Measurements from ENCODE around the gene PIK3C2G. TPM values are rescaled to one million over a fixed set of nuclear protein-coding genes. Genes with fewer than 3 reads are reported as not detected.

PIK3C2G gene
- total and polyA plus RNA-seq, 2 donors = 0.05 TPM

DNA sequence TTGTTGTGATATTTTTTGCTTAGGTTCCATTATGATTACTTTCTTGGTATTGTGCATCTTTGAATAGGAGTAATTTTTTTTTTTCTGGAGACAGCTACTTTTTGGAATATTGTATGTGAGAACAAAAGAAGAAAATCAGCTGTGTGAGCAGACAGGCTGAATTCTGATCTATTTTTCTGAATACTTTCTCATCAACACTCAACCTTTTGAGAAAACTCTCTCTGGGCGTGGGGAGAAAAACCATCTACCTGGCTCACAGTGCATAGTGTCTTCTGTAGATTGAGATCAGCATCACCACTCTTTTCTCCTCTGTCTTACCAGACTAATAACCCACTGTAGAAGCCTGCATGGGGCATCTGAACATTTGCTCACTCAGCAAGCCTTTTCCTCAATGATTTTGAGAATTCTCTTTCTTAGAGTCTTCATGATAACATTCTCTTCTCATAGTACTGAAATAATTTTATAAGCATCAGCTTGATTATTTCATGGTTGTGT is 3.3 kb downstream of the PIK3C2G start:
- 87% methylated on average over 1 of the region's 1 CpG for WGBS
- Histone ChIP-seq H3K4me3 (ENCODE audit: low read length in 2 of 2) (no peak overlapping the region), H3K9me3 (ENCODE audit: control insufficient read depth in 2 of 2, insufficient read depth in 1 of 2, low read length in 1 of 2) (no peaks in the 10 kb centered on the region), H3K36me3 (ENCODE audit: control insufficient read depth in 2 of 2, insufficient read depth in 2 of 2, low read length in 1 of 2) (no peaks in the 10 kb centered on the region), H3K4me1 (ENCODE audit: control insufficient read depth in 2 of 2, insufficient read depth in 2 of 2, low read length in 2 of 2) (no peaks in the 10 kb centered on the region), H3K27ac (ENCODE audit: low read depth in 1 of 2, low read length in 1 of 2) (no peak overlapping the region), H3K27me3 (ENCODE audit: control insufficient read depth in 2 of 2, insufficient read depth in 1 of 2, low read length in 1 of 2) (no peaks in the 10 kb centered on the region)
- no peak for DNase-seq (ENCODE audit: low read depth in 6 of 9, low spot score in 9 of 9)

DNA sequence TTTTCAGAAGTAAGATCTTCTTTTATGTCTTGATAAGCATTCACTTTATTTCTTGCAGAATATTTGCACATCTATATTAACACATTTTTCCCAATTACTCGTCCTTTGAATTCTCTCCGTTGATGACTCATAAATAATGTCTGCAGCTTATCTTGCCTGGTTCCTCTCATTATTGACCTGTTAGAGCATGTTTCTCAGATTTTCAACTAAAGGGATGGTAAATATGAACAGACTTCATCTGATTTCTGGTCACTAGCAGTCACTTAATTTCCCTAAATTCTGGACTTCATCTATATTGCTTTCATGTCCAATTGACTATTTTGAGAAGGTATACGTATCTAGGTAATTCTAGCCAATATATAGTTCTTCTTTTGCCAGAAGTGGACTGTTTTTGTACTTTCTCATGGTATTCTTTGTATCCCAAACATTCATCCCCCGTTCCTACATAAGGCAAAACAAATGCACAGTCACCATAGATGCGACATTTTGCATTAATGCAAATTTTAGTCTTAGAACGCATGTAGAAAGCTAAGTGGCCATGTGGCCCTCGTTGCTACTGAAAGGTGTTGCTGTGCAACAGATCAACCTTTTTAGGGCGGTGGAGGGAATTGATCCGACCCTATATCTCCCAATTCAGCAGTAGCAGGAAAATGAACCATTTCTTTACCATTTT is 6.2 kb downstream of the PIK3C2G start:
- no peak overlapping the region for H3K4me3 ChIP-seq (ENCODE audit: low read length in 2 of 2)
- 93% methylated on average over 9 of the region's 9 CpGs for WGBS
- H3K9me3 ChIP-seq (ENCODE audit: control insufficient read depth in 2 of 2, insufficient read depth in 1 of 2, low read length in 1 of 2) = no peaks in the 10 kb centered on the region
- DNase-seq (ENCODE audit: low read depth in 6 of 9, low spot score in 9 of 9) = no peak
- H3K36me3 ChIP-seq (ENCODE audit: control insufficient read depth in 2 of 2, insufficient read depth in 2 of 2, low read length in 1 of 2) = no peaks in the 10 kb centered on the region
- H3K27ac ChIP-seq (ENCODE audit: low read depth in 1 of 2, low read length in 1 of 2) = no peak overlapping the region
- H3K27me3 ChIP-seq (ENCODE audit: control insufficient read depth in 2 of 2, insufficient read depth in 1 of 2, low read length in 1 of 2) = no peaks in the 10 kb centered on the region
- no peaks in the 10 kb centered on the region for H3K4me1 ChIP-seq (ENCODE audit: control insufficient read depth in 2 of 2, insufficient read depth in 2 of 2, low read length in 2 of 2)

DNA sequence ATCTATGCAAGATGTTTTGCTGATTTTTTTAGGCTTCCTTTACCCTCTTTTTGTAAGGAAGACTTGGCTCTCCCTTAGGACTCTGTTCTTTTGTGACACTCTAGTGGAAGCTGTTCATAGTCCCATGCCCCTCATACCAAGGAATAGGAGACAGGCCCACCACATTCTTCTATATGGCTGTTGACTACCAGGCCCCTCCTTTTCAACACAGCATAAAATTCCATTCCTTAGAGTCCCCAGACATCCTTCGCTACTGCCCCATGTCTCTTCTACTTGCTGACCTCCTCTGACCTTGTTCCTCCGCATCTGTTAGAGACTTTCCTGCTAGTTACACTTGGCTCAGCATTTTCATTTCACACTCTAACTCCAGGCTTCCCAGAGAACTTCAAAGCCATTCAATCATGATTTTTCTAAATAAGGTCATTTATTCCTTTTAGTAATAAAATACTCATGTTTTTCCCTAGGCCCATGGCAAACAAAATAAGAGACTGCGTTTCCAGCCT is 9.7 kb downstream of the PIK3C2G start:
- WGBS = 93% methylated on average over 3 of the region's 3 CpGs

DNA sequence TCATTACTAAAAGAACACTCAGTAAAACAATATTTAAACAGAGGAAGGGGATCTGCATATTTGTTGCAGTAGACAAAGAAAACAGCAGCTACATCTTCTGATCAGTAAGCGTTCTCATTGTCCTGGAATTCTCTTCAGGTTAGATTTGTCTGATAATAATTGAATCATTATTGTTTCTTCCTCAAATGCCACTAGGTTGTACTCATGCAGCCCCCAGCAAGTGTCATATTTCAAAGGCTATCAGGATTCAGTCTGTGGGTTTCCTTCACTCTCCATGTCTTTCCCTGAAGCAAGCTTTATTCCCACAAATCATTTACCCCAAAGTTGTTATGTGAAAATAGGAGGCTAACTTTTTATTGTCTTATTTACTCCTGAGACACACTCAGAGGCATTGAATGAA is 14.7 kb downstream of the PIK3C2G start:
- Histone ChIP-seq H3K9me3 (ENCODE audit: control insufficient read depth in 2 of 2, insufficient read depth in 1 of 2, low read length in 1 of 2) (no peaks in the 10 kb centered on the region), H3K4me3 (ENCODE audit: low read length in 2 of 2) (no peak overlapping the region), H3K27ac (ENCODE audit: low read depth in 1 of 2, low read length in 1 of 2) (no peak overlapping the region), H3K27me3 (ENCODE audit: control insufficient read depth in 2 of 2, insufficient read depth in 1 of 2, low read length in 1 of 2) (no peaks in the 10 kb centered on the region), H3K36me3 (ENCODE audit: control insufficient read depth in 2 of 2, insufficient read depth in 2 of 2, low read length in 1 of 2) (no peaks in the 10 kb centered on the region), H3K4me1 (ENCODE audit: control insufficient read depth in 2 of 2, insufficient read depth in 2 of 2, low read length in 2 of 2) (no peaks in the 10 kb centered on the region)
- WGBS = 87% methylated on average over 1 of the region's 1 CpG
- no peak for DNase-seq (ENCODE audit: low read depth in 6 of 9, low spot score in 9 of 9)

More for the DNA sequence above, 9.7 kb downstream of the PIK3C2G start:
- Histone ChIP-seq H3K4me1 (ENCODE audit: control insufficient read depth in 2 of 2, insufficient read depth in 2 of 2, low read length in 2 of 2) (no peaks in the 10 kb centered on the region), H3K9me3 (ENCODE audit: control insufficient read depth in 2 of 2, insufficient read depth in 1 of 2, low read length in 1 of 2) (no peaks in the 10 kb centered on the region), H3K36me3 (ENCODE audit: control insufficient read depth in 2 of 2, insufficient read depth in 2 of 2, low read length in 1 of 2) (no peaks in the 10 kb centered on the region), H3K27me3 (ENCODE audit: control insufficient read depth in 2 of 2, insufficient read depth in 1 of 2, low read length in 1 of 2) (no peaks in the 10 kb centered on the region), H3K4me3 (ENCODE audit: low read length in 2 of 2) (no peak overlapping the region), H3K27ac (ENCODE audit: low read depth in 1 of 2, low read length in 1 of 2) (no peak overlapping the region)
- DNase-seq (ENCODE audit: low read depth in 6 of 9, low spot score in 9 of 9) = no peak

DNA sequence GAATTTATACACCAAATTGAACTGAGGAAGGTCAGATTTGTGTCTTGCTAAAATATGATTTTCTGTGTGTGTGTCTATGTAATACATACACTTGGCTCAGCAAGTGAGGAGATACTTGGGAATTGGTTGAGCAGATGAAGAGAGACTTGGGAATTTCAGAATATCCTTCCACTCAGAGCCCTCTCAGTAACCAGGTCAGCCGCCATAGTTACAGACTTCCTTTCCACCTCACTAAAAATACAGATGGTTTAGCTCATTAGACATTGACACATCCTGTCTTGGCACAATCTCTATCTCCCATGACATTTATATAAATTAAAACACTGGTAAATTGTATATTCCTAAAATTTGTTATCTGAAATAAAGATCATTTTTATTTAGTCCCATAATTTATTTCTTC is 15.9 kb downstream of the PIK3C2G start:
- no peak overlapping the region for H3K27ac ChIP-seq (ENCODE audit: low read depth in 1 of 2, low read length in 1 of 2)
- no peaks in the 10 kb centered on the region for H3K9me3 ChIP-seq (ENCODE audit: control insufficient read depth in 2 of 2, insufficient read depth in 1 of 2, low read length in 1 of 2)
- no peak overlapping the region for H3K4me3 ChIP-seq (ENCODE audit: low read length in 2 of 2)
- no peaks in the 10 kb centered on the region for H3K36me3 ChIP-seq (ENCODE audit: control insufficient read depth in 2 of 2, insufficient read depth in 2 of 2, low read length in 1 of 2)
- no peak for DNase-seq (ENCODE audit: low read depth in 6 of 9, low spot score in 9 of 9)
- no peaks in the 10 kb centered on the region for H3K27me3 ChIP-seq (ENCODE audit: control insufficient read depth in 2 of 2, insufficient read depth in 1 of 2, low read length in 1 of 2)
- no peaks in the 10 kb centered on the region for H3K4me1 ChIP-seq (ENCODE audit: control insufficient read depth in 2 of 2, insufficient read depth in 2 of 2, low read length in 2 of 2)
- WGBS = 95% methylated on average over 1 of the region's 1 CpG

DNA sequence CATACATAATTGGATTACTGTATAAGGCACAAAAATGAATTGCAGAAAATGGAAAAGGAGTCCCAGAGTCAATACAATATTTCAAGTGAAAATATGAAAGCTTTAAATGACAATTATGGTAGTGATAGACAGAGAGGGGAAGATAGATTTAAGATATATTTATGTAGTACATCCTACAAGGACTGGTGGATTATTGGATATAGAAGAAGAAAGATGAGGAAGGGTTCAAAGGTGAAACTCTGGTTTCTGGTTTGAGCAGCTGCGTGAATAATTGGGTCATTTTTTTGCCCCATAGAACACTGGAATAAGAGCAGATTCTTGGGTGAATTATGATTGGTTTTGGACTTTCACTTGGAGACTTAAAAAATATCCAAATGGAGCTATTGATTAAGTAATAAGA is 19.4 kb downstream of the PIK3C2G start:
- no peaks in the 10 kb centered on the region for H3K27me3 ChIP-seq (ENCODE audit: control insufficient read depth in 2 of 2, insufficient read depth in 1 of 2, low read length in 1 of 2)
- H3K27ac ChIP-seq (ENCODE audit: low read depth in 1 of 2, low read length in 1 of 2) = no peak overlapping the region
- H3K9me3 ChIP-seq (ENCODE audit: control insufficient read depth in 2 of 2, insufficient read depth in 1 of 2, low read length in 1 of 2) = no peaks in the 10 kb centered on the region
- H3K36me3 ChIP-seq (ENCODE audit: control insufficient read depth in 2 of 2, insufficient read depth in 2 of 2, low read length in 1 of 2) = no peaks in the 10 kb centered on the region
- DNase-seq (ENCODE audit: low read depth in 6 of 9, low spot score in 9 of 9) = no peak
- H3K4me1 ChIP-seq (ENCODE audit: control insufficient read depth in 2 of 2, insufficient read depth in 2 of 2, low read length in 2 of 2) = no peaks in the 10 kb centered on the region
- 96% methylated on average over 1 of the region's 1 CpG for WGBS
- H3K4me3 ChIP-seq (ENCODE audit: low read length in 2 of 2) = no peak overlapping the region

DNA sequence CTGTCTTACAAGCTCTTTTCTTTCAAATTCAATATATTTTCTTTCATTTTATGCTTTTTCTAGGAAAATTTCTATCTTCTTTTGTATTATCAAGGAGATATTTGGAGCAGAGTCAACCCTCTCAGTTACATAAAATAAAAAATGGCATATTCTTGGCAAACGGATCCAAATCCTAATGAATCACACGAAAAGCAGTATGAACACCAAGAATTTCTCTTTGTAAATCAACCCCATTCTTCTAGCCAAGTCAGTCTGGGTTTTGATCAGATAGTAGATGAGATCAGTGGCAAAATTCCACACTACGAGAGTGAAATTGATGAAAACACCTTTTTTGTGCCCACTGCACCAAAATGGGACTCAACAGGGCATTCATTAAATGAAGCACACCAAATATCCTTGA is 20.6 kb downstream of the PIK3C2G start:
- Histone ChIP-seq H3K4me1 (ENCODE audit: control insufficient read depth in 2 of 2, insufficient read depth in 2 of 2, low read length in 2 of 2) (no peaks in the 10 kb centered on the region), H3K4me3 (ENCODE audit: low read length in 2 of 2) (no peak overlapping the region), H3K27ac (ENCODE audit: low read depth in 1 of 2, low read length in 1 of 2) (no peak overlapping the region), H3K27me3 (ENCODE audit: control insufficient read depth in 2 of 2, insufficient read depth in 1 of 2, low read length in 1 of 2) (no peaks in the 10 kb centered on the region), H3K9me3 (ENCODE audit: control insufficient read depth in 2 of 2, insufficient read depth in 1 of 2, low read length in 1 of 2) (no peaks in the 10 kb centered on the region), H3K36me3 (ENCODE audit: control insufficient read depth in 2 of 2, insufficient read depth in 2 of 2, low read length in 1 of 2) (no peaks in the 10 kb centered on the region)
- 87% methylated on average over 3 of the region's 3 CpGs for WGBS
- no peak for DNase-seq (ENCODE audit: low read depth in 6 of 9, low spot score in 9 of 9)

DNA sequence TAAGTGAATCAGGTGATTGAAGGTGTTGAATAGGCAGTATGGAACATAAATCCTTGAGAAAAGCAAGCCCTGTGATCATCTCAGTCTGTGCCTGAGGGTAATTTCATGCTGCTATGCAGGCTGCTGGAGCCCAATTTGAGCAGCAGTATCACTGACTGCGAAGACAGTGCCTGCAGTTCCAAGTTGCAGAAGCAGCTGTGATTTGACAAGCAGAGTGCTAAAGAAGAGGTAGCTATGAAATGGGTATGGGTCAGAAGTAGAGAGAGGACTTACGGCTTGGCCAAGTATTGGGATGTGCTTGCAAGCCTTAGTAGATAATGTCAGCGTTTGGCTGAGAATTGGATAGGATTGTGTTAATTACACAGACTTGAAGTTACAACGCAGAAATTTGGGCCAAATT is 22.5 kb downstream of the PIK3C2G start:
- no peaks in the 10 kb centered on the region for H3K4me1 ChIP-seq (ENCODE audit: control insufficient read depth in 2 of 2, insufficient read depth in 2 of 2, low read length in 2 of 2)
- no peak overlapping the region for H3K27ac ChIP-seq (ENCODE audit: low read depth in 1 of 2, low read length in 1 of 2)
- H3K4me3 ChIP-seq (ENCODE audit: low read length in 2 of 2) = no peak overlapping the region
- no peak for DNase-seq (ENCODE audit: low read depth in 6 of 9, low spot score in 9 of 9)
- no peaks in the 10 kb centered on the region for H3K27me3 ChIP-seq (ENCODE audit: control insufficient read depth in 2 of 2, insufficient read depth in 1 of 2, low read length in 1 of 2)
- 86% methylated on average over 4 of the region's 4 CpGs for WGBS
- no peaks in the 10 kb centered on the region for H3K36me3 ChIP-seq (ENCODE audit: control insufficient read depth in 2 of 2, insufficient read depth in 2 of 2, low read length in 1 of 2)
- no peaks in the 10 kb centered on the region for H3K9me3 ChIP-seq (ENCODE audit: control insufficient read depth in 2 of 2, insufficient read depth in 1 of 2, low read length in 1 of 2)

DNA sequence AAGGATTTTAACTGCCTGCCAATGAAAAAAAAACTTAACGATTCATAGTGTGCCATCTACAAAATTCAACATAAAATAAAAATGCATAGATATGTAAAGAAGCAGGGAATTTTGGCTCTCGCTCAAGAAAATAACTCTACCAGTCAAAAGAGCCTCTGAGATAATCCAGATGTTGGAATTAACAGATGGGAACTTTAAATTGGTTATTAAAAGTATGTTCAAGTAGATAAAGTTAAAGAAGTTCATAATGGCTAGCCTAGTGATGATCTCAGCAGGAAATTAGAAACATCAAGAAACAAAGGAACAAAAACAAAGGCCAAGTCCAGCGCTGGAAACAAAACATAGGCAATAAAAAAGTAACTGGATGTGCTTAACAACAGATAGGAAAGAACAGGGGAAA is 23.1 kb downstream of the PIK3C2G start:
- no peaks in the 10 kb centered on the region for H3K4me1 ChIP-seq (ENCODE audit: control insufficient read depth in 2 of 2, insufficient read depth in 2 of 2, low read length in 2 of 2)
- H3K36me3 ChIP-seq (ENCODE audit: control insufficient read depth in 2 of 2, insufficient read depth in 2 of 2, low read length in 1 of 2) = no peaks in the 10 kb centered on the region
- DNase-seq (ENCODE audit: low read depth in 6 of 9, low spot score in 9 of 9) = no peak
- no peak overlapping the region for H3K27ac ChIP-seq (ENCODE audit: low read depth in 1 of 2, low read length in 1 of 2)
- WGBS = 76% methylated on average over 3 of the region's 3 CpGs
- H3K27me3 ChIP-seq (ENCODE audit: control insufficient read depth in 2 of 2, insufficient read depth in 1 of 2, low read length in 1 of 2) = no peaks in the 10 kb centered on the region
- H3K9me3 ChIP-seq (ENCODE audit: control insufficient read depth in 2 of 2, insufficient read depth in 1 of 2, low read length in 1 of 2) = no peaks in the 10 kb centered on the region
- H3K4me3 ChIP-seq (ENCODE audit: low read length in 2 of 2) = no peak overlapping the region
